ENCODE data around the gene ATP5F1A.
A peak's percentile ranks its signal among the peaks of the same experiment; 100 is the strongest.
"Not testable (repeated sequence)": the region's sequence is repeated elsewhere in the genome, so short reads cannot be mapped to it uniquely, and the experiment has no call there.

Gene ATP5F1A

GRCh38 chr18:46096651-46097300, 1.3 kb downstream of the ATP5F1A start:
- TF ChIP-seq, protein P1, sequence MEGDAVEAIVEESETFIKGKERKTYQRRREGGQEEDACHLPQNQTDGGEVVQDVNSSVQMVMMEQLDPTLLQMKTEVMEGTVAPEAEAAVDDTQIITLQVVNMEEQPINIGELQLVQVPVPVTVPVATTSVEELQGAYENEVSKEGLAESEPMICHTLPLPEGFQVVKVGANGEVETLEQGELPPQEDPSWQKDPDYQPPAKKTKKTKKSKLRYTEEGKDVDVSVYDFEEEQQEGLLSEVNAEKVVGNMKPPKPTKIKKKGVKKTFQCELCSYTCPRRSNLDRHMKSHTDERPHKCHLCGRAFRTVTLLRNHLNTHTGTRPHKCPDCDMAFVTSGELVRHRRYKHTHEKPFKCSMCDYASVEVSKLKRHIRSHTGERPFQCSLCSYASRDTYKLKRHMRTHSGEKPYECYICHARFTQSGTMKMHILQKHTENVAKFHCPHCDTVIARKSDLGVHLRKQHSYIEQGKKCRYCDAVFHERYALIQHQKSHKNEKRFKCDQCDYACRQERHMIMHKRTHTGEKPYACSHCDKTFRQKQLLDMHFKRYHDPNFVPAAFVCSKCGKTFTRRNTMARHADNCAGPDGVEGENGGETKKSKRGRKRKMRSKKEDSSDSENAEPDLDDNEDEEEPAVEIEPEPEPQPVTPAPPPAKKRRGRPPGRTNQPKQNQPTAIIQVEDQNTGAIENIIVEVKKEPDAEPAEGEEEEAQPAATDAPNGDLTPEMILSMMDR (IDR thresholded peaks at IDR 0.05; ENCODE audit: low read depth, low read length): no peak
- peak overlapping the region; percentile 96 for H3K4me3 ChIP-seq (ENCODE audit: low read depth, low read length)

- TF ChIP-seq, protein P1 (IDR thresholded peaks at IDR 0.05; ENCODE audit: low read depth, low read length): no peak
- H3K4me3 ChIP-seq (ENCODE audit: low read depth, low read length): no peak overlapping the region
These were observed 2.6 kb downstream of the ATP5F1A start for GRCh38 chr18:46095532-46095931.

- not testable (repeated sequence) for H3K4me3 ChIP-seq (ENCODE audit: low read depth, low read length)
These were observed 9.6 kb downstream of the ATP5F1A start for GRCh38 chr18:46088501-46088900.

GRCh38 chr18:46084431-46084830, 13.7 kb downstream of the ATP5F1A start:
- TF ChIP-seq, protein P1 (IDR thresholded peaks at IDR 0.05; ENCODE audit: low read depth, low read length): no peak
- H3K4me3 ChIP-seq (ENCODE audit: low read depth, low read length): no peak overlapping the region

DNA sequence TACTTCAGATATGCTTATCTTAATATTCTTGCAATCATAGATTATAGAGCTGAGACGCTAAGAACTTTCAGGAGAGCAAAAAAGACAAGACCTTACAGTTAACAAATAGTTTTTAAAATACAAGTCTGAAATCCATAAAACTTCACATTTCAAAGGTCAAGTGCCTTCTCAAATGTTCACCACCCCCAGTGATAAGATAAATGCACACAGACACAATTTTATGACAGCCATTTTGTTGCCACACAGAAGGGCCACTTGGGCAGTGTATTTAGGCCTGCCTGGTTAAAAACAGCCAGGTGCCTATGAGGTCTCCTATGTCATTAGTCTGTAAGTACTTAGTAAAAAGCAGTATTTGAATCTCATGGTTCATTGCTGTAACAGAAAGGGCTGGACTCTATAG, 17.9 kb downstream of the ATP5F1A start:
- TF ChIP-seq, protein P1 (IDR thresholded peaks at IDR 0.05; ENCODE audit: low read depth, low read length): no peak
- no peak overlapping the region for H3K4me3 ChIP-seq (ENCODE audit: low read depth, low read length)

DNA sequence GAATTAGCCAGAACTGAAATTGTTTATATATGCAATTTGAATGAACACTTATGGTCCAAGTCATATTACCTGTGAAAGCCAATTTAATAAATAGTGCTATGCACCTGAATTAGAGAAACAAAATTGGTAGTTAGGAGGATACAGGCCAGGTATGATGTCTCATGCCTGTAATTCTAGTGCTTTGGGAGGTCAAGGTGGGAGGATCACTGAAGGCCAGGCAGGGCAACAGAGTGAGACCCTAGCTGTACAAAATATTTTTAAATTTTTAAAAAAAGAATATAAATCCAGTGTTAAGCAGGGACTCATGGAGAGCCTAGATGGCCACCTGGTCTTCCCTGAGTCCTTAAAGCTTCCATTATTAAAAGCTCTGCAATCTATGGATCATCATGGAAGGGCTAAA, 18.8 kb downstream of the ATP5F1A start:
- no peak overlapping the region for H3K4me3 ChIP-seq (ENCODE audit: low read depth, low read length)
- TF ChIP-seq, protein P1 (IDR thresholded peaks at IDR 0.05; ENCODE audit: low read depth, low read length): no peak

GRCh38 chr18:46073474-46074331, 24.4 kb downstream of the ATP5F1A start:
- TF ChIP-seq, protein P1 (IDR thresholded peaks at IDR 0.05; ENCODE audit: low read depth, low read length): peak; percentile 35; the same call in 1 of the 2 replicates
- H3K4me3 ChIP-seq (ENCODE audit: low read depth, low read length): no peak overlapping the region
